Trophoblast cell (in vitro differentiated cells and primary cell): ENCODE measurements around the gene GPC4.

Experiments
- DNase-seq, 2 donors: peaks; one replicate each; pipeline ENCODE4 v3.0.0-alpha.2; 2016
- H2AFZ ChIP-seq: 2 replicates; pipeline ENCODE4 v1.6.1; 2013; ENCODE audit warnings: low read length, moderate library complexity, mild to moderate bottlenecking; ENCODE audit not compliant: insufficient read depth, poor library complexity
- H2AK5ac ChIP-seq: 2 replicates; pipeline ENCODE4 v1.6.1; 2013; ENCODE audit warnings: mild to moderate bottlenecking, low read length
- H2BK120ac ChIP-seq: 2 replicates; pipeline ENCODE4 v1.6.1; 2013; ENCODE audit warnings: low read length, mild to moderate bottlenecking, moderate library complexity; ENCODE audit not compliant: insufficient read depth, poor library complexity
- H2BK12ac ChIP-seq: 2 replicates; pipeline ENCODE4 v1.6.1; 2013; ENCODE audit warnings: mild to moderate bottlenecking, low read length, moderate library complexity
- H2BK5ac ChIP-seq: 2 replicates; pipeline ENCODE4 v1.6.1; 2013; ENCODE audit warnings: low read length, low read depth, moderate library complexity, mild to moderate bottlenecking; ENCODE audit not compliant: poor library complexity
- H3K14ac ChIP-seq: 2 replicates; pipeline ENCODE4 v1.6.1; 2013; ENCODE audit warnings: mild to moderate bottlenecking, low read length
- H3K18ac ChIP-seq: 2 replicates; pipeline ENCODE4 v1.6.1; 2013; ENCODE audit warnings: mild to moderate bottlenecking, low read length
- H3K23ac ChIP-seq: 2 replicates; pipeline ENCODE4 v1.6.1; 2013; ENCODE audit warnings: low read length
- H3K27ac ChIP-seq: 2 replicates; pipeline ENCODE4 v1.5.1; 2013; ENCODE audit warnings: low read depth, mild to moderate bottlenecking, inconsistent platforms, low read length, moderate library complexity
- H3K27me3 ChIP-seq: 2 replicates; pipeline ENCODE4 v1.6.1; 2013; ENCODE audit warnings: inconsistent platforms, mild to moderate bottlenecking, low read length, moderate library complexity; ENCODE audit not compliant: insufficient read depth
- H3K36me3 ChIP-seq, 2 experiments: 1 replicate in 1 of 2; 2 replicates in 1 of 2; pipeline ENCODE4 v1.6.1; 2013; ENCODE audit warnings: low read length in 2 of 2, mild to moderate bottlenecking in 2 of 2, moderate library complexity in 1 of 2; ENCODE audit not compliant: insufficient read depth in 2 of 2, control insufficient read depth in 1 of 2
- H3K4ac ChIP-seq: 2 replicates; pipeline ENCODE4 v1.6.1; 2013; ENCODE audit warnings: low read depth, mild to moderate bottlenecking, low read length, moderate library complexity
- H3K4me1 ChIP-seq, 2 experiments: 1 replicate in 1 of 2; 2 replicates in 1 of 2; pipeline ENCODE4 v1.6.1; 2013; ENCODE audit warnings: low read length in 2 of 2, mild to moderate bottlenecking in 2 of 2, moderate library complexity in 1 of 2; ENCODE audit not compliant: insufficient read depth in 2 of 2, control insufficient read depth in 1 of 2
- H3K4me2 ChIP-seq: 2 replicates; pipeline ENCODE4 v1.6.1; 2013; ENCODE audit warnings: inconsistent platforms, mild to moderate bottlenecking, low read length, moderate library complexity
- H3K4me3 ChIP-seq: 2 replicates; pipeline ENCODE4 v1.5.1; 2013; ENCODE audit warnings: mild to moderate bottlenecking, low read depth, low read length, inconsistent platforms
- H3K79me1 ChIP-seq: one replicate; pipeline ENCODE4 v1.6.1; 2013; ENCODE audit warnings: low read length
- H3K79me2 ChIP-seq: 2 replicates; pipeline ENCODE4 v1.6.1; 2013; ENCODE audit warnings: low read length, mild to moderate bottlenecking; ENCODE audit not compliant: control insufficient read depth, insufficient read depth, poor library complexity
- H3K9ac ChIP-seq: 2 replicates; pipeline ENCODE4 v1.6.1; 2013; ENCODE audit warnings: mild to moderate bottlenecking, low read length
- H3K9me3 ChIP-seq: 2 replicates; pipeline ENCODE4 v1.6.1; 2013; ENCODE audit warnings: low read depth, mild to moderate bottlenecking, control low read depth, inconsistent platforms, low read length; ENCODE audit not compliant: insufficient read depth
- H4K12ac ChIP-seq: 2 replicates; pipeline ENCODE4 v1.6.1; 2013; ENCODE audit warnings: low read depth, mild to moderate bottlenecking, low read length, moderate library complexity
- H4K8ac ChIP-seq: 2 replicates; pipeline ENCODE4 v1.6.1; 2013; ENCODE audit warnings: low read depth, mild to moderate bottlenecking, low read length, moderate library complexity
- H4K91ac ChIP-seq: one replicate; pipeline ENCODE4 v1.6.1; 2013; ENCODE audit warnings: low read depth, mild to moderate bottlenecking, low read length, moderate library complexity
- WGBS: extraction: QIAGEN DNeasy Blood & Tissue Kit; methylation state at CpG from one replicate; pipeline ENCODE4 v1.1.7; 2013; ENCODE audit warnings: missing lambda C conversion rate; ENCODE audit not compliant: insufficient read length, insufficient coverage; ENCODE audit errors: extremely low coverage; 5-methylcytosine and 5-hydroxymethylcytosine counted together

The GPC4 gene

GRCh38 chrX:133414406-133415275 lies 648 bp downstream of the GPC4 start:
- DNase-seq: peak in 1 of 2 donors; percentile 29
- Histone ChIP-seq H2AFZ (peak overlapping the region; percentile 67), H4K12ac (no peak overlapping the region), H3K4me3 (peak overlapping the region; percentile 98), H3K14ac (peak overlapping the region; percentile 80), H2BK12ac (peak overlapping the region; percentile 37), H3K4ac (peak overlapping the region; percentile 84), H3K4me2 (peak overlapping the region; percentile 79), H3K27me3 (no peaks in the 10 kb centered on the region), H3K23ac (no peak overlapping the region), H3K9me3 (no peaks in the 10 kb centered on the region), H2BK120ac (peak overlapping the region; percentile 49), H3K9ac (peak overlapping the region; percentile 97), H2AK5ac (peak overlapping the region; percentile 18), H3K79me2 (peaks cover 12% of the 10 kb centered on the region), H4K91ac (peak overlapping the region; percentile 63), H3K4me1 (peaks cover 12 to 17% of the 10 kb centered on the region in 2 experiments), H4K8ac (no peak overlapping the region), H3K27ac (peak overlapping the region; percentile 49), H3K36me3 (no peaks in the 10 kb centered on the region), H2BK5ac (peak overlapping the region; percentile 68), H3K79me1 (peaks cover 32% of the 10 kb centered on the region), H3K18ac (peak overlapping the region; percentile 94)
- WGBS: no CpG with 5 or more reads among the region's 93 CpGs

GRCh38 chrX:133413218-133413925 lies 1.9 kb downstream of the GPC4 start:
- H3K9me3 ChIP-seq: no peaks in the 10 kb centered on the region
- no peak overlapping the region for H2AK5ac ChIP-seq
- H2BK5ac ChIP-seq: no peak overlapping the region
- H3K4me1 ChIP-seq: peaks cover 6 to 13% of the 10 kb centered on the region in 2 experiments
- H4K12ac ChIP-seq: no peak overlapping the region
- WGBS: no CpG with 5 or more reads among the region's 38 CpGs
- peaks cover 30% of the 10 kb centered on the region for H3K79me1 ChIP-seq
- peak; percentile 33 to 51 for DNase-seq
- H3K18ac ChIP-seq: no peak overlapping the region
- no peaks in the 10 kb centered on the region for H3K27me3 ChIP-seq
- no peaks in the 10 kb centered on the region for H3K36me3 ChIP-seq
- peak overlapping the region; percentile 19 for H2BK120ac ChIP-seq
- no peak overlapping the region for H3K14ac ChIP-seq
- no peak overlapping the region for H3K23ac ChIP-seq
- H4K8ac ChIP-seq: no peak overlapping the region
- peaks cover 12% of the 10 kb centered on the region for H3K79me2 ChIP-seq
- peak overlapping the region; percentile 72 for H3K4me3 ChIP-seq
- H3K27ac ChIP-seq: peak overlapping the region; percentile 87
- H3K9ac ChIP-seq: peak overlapping the region; percentile 76
- H3K4me2 ChIP-seq: peak overlapping the region; percentile 79
- no peak overlapping the region for H2BK12ac ChIP-seq
- H4K91ac ChIP-seq: no peak overlapping the region
- peak overlapping the region; percentile 4 for H3K4ac ChIP-seq
- H2AFZ ChIP-seq: no peak overlapping the region

GRCh38 chrX:133412665-133413064 lies 2.6 kb downstream of the GPC4 start:
- H4K12ac ChIP-seq: no peak overlapping the region
- peak overlapping the region; percentile 31 for H2BK12ac ChIP-seq
- no peak overlapping the region for H3K14ac ChIP-seq
- peak overlapping the region; percentile 9 for H3K9ac ChIP-seq
- no peaks in the 10 kb centered on the region for H3K27me3 ChIP-seq
- peak overlapping the region; percentile 87 for H3K27ac ChIP-seq
- H2AK5ac ChIP-seq: no peak overlapping the region
- H4K91ac ChIP-seq: peak overlapping the region; percentile 35
- peak; percentile 36 to 74 for DNase-seq
- peak overlapping the region; percentile 63 for H2BK120ac ChIP-seq
- H3K18ac ChIP-seq: no peak overlapping the region
- peaks cover 12% of the 10 kb centered on the region for H3K79me2 ChIP-seq
- H3K36me3 ChIP-seq: no peaks in the 10 kb centered on the region
- no peak overlapping the region for H2AFZ ChIP-seq
- H3K4me2 ChIP-seq: peak overlapping the region; percentile 79
- no peak overlapping the region for H3K4me3 ChIP-seq
- no peak overlapping the region for H2BK5ac ChIP-seq
- H3K79me1 ChIP-seq: peaks cover 30% of the 10 kb centered on the region
- H3K4me1 ChIP-seq: peaks cover 6 to 13% of the 10 kb centered on the region in 2 experiments
- WGBS: no CpG with 5 or more reads among the region's 5 CpGs
- H4K8ac ChIP-seq: peak overlapping the region; percentile 16
- no peaks in the 10 kb centered on the region for H3K9me3 ChIP-seq
- no peak overlapping the region for H3K4ac ChIP-seq
- no peak overlapping the region for H3K23ac ChIP-seq

GRCh38 chrX:133412246-133412645 lies 3.0 kb downstream of the GPC4 start:
- Histone ChIP-seq H4K91ac (no peak overlapping the region), H3K27me3 (no peaks in the 10 kb centered on the region), H3K14ac (no peak overlapping the region), H3K9ac (no peak overlapping the region), H2BK120ac (no peak overlapping the region), H3K79me2 (peaks cover 12% of the 10 kb centered on the region), H2AK5ac (no peak overlapping the region), H3K4me3 (no peak overlapping the region), H4K8ac (no peak overlapping the region), H2BK5ac (no peak overlapping the region), H4K12ac (no peak overlapping the region), H3K79me1 (peaks cover 30% of the 10 kb centered on the region), H3K4me2 (peak overlapping the region; percentile 79), H3K9me3 (no peaks in the 10 kb centered on the region), H3K36me3 (no peaks in the 10 kb centered on the region), H3K23ac (no peak overlapping the region), H3K18ac (no peak overlapping the region), H2BK12ac (no peak overlapping the region), H3K4me1 (peaks cover 4 to 11% of the 10 kb centered on the region in 2 experiments), H2AFZ (no peak overlapping the region), H3K27ac (peak overlapping the region; percentile 87), H3K4ac (no peak overlapping the region)
- DNase-seq: peak; percentile 63 to 86
- no CpG with 5 or more reads among the region's 3 CpGs for WGBS
